WTC11 (cell line): ENCODE measurements around the gene TMEM72.

ENCODE experiments used
- FOXJ3 ChIP-seq: sonication (generic); formaldehyde crosslinking; IDR thresholded peaks from 2 replicates; pipeline ENCODE4 v1.9.0; 2021; ENCODE audit warnings: missing genetic modification reagents, mild to moderate bottlenecking, borderline replicate concordance
- FOXP4 ChIP-seq: sonication (generic); formaldehyde crosslinking; IDR thresholded peaks from 2 replicates; pipeline ENCODE4 v1.8.0; 2022; ENCODE audit warnings: mild to moderate bottlenecking, missing genetic modification reagents
- IRF2 ChIP-seq: sonication (generic); formaldehyde crosslinking; IDR thresholded peaks from 2 replicates; pipeline ENCODE4 v1.8.0; 2022; ENCODE audit warnings: low read depth, missing genetic modification reagents, borderline replicate concordance
- JUN ChIP-seq: sonication (generic); formaldehyde crosslinking; IDR thresholded peaks from 2 replicates; pipeline ENCODE4 v1.8.0; 2023; ENCODE audit warnings: mild to moderate bottlenecking, missing genetic modification reagents
- MAX ChIP-seq: sonication (generic); formaldehyde crosslinking; IDR thresholded peaks from 2 replicates; pipeline ENCODE4 v1.8.0; 2022; ENCODE audit warnings: mild to moderate bottlenecking, missing genetic modification reagents
- NFYB ChIP-seq: sonication (generic); formaldehyde crosslinking; conservative IDR thresholded peaks from 2 replicates; pipeline ENCODE4 v1.8.0; 2022; ENCODE audit warnings: low read depth, missing genetic modification reagents
- OVOL2 ChIP-seq: fragments of 250-450 bp; sonication (Bioruptor Pico); IDR thresholded peaks from 2 replicates; pipeline ENCODE4 v1.9.0; 2021; ENCODE audit warnings: mild to moderate bottlenecking, borderline replicate concordance
- ZNF263 ChIP-seq: sonication (generic); formaldehyde crosslinking; IDR thresholded peaks from 2 replicates; pipeline ENCODE4 v1.8.1; 2022; ENCODE audit warnings: low read depth, mild to moderate bottlenecking, moderate library complexity, missing genetic modification reagents
- TF ChIP-seq, protein P1 (sequence below): sonication (generic); formaldehyde crosslinking; IDR thresholded peaks from 2 replicates; pipeline ENCODE4 v1.8.1; 2023; ENCODE audit warnings: mild to moderate bottlenecking, moderate library complexity, missing genetic modification reagents
- TF ChIP-seq, protein P2 (sequence below): fragments of 200-600 bp; IDR thresholded peaks from 2 replicates; pipeline ENCODE4 v1.8.0; 2022; ENCODE audit warnings: antibody characterized with exemption
- TF ChIP-seq, protein P3 (sequence below): sonication (generic); formaldehyde crosslinking; conservative IDR thresholded peaks from 2 replicates; pipeline ENCODE4 v1.8.1; 2022; ENCODE audit warnings: mild to moderate bottlenecking, missing genetic modification reagents
- TF ChIP-seq, protein P4 (sequence below): sonication (generic); formaldehyde crosslinking; conservative IDR thresholded peaks from 2 replicates; pipeline ENCODE4 v1.8.1; 2023; ENCODE audit warnings: mild to moderate bottlenecking, low read depth, missing genetic modification reagents, moderate library complexity
- TF ChIP-seq, protein P5 (sequence below): sonication (generic); formaldehyde crosslinking; IDR thresholded peaks from 2 replicates; pipeline ENCODE4 v1.8.1; 2022; ENCODE audit warnings: low read depth, missing genetic modification reagents, borderline replicate concordance
- TF ChIP-seq, protein P6 (sequence below): sonication (generic); formaldehyde crosslinking; IDR thresholded peaks from 2 replicates; pipeline ENCODE4 v1.8.0; 2023; ENCODE audit warnings: mild to moderate bottlenecking, missing genetic modification reagents

DNA sequence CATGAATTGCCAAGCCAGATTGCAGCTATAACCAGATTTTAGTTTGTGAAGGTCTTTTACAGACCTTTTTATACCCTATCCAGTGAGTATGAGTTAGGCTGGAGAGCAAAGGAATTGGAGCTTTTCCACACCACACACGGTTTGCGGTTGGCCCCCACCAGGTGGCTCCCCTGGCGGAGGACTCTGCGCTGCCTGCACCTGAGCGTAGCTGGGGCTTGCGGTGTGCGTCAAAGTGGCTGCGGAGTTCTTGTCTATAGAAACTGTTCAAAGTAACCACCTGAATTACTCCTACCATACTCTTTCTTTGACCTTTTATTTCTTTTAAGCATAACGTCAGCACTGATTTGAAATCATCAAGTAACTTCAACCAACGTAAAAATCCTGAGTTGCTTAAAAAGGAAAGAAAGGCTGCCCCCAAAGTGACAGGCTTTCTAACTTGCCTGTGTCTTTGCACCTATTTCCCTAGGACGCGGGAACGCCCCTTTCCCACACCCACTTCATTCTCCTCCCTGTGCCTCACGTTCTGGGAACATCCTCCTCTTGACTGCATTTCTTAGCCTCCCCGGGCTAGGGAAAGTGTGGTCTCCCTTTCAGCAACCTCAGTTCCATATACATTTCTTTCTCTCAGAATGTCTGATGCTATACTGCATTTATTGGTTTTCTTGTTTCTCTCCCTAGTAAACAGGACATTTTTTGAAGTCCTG is 47.6 kb upstream of the TMEM72 start:
- TF ChIP-seq, protein P1, sequence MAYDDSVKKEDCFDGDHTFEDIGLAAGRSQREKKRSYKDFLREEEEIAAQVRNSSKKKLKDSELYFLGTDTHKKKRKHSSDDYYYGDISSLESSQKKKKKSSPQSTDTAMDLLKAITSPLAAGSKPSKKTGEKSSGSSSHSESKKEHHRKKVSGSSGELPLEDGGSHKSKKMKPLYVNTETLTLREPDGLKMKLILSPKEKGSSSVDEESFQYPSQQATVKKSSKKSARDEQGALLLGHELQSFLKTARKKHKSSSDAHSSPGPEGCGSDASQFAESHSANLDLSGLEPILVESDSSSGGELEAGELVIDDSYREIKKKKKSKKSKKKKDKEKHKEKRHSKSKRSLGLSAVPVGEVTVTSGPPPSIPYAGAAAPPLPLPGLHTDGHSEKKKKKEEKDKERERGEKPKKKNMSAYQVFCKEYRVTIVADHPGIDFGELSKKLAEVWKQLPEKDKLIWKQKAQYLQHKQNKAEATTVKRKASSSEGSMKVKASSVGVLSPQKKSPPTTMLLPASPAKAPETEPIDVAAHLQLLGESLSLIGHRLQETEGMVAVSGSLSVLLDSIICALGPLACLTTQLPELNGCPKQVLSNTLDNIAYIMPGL (CRISPR knock-in tag), result no peak
- TF ChIP-seq FOXJ3 (no peak), NFYB (CRISPR knock-in tag) (no peak), OVOL2 (CRISPR knock-in tag) (no peak), ZNF263 (CRISPR knock-in tag) (no peak), IRF2 (no peak), FOXP4 (CRISPR knock-in tag) (no peak), JUN (CRISPR knock-in tag) (no peak), MAX (no peak)
- TF ChIP-seq, protein P2, sequence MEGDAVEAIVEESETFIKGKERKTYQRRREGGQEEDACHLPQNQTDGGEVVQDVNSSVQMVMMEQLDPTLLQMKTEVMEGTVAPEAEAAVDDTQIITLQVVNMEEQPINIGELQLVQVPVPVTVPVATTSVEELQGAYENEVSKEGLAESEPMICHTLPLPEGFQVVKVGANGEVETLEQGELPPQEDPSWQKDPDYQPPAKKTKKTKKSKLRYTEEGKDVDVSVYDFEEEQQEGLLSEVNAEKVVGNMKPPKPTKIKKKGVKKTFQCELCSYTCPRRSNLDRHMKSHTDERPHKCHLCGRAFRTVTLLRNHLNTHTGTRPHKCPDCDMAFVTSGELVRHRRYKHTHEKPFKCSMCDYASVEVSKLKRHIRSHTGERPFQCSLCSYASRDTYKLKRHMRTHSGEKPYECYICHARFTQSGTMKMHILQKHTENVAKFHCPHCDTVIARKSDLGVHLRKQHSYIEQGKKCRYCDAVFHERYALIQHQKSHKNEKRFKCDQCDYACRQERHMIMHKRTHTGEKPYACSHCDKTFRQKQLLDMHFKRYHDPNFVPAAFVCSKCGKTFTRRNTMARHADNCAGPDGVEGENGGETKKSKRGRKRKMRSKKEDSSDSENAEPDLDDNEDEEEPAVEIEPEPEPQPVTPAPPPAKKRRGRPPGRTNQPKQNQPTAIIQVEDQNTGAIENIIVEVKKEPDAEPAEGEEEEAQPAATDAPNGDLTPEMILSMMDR, result no peak
- TF ChIP-seq, protein P3, sequence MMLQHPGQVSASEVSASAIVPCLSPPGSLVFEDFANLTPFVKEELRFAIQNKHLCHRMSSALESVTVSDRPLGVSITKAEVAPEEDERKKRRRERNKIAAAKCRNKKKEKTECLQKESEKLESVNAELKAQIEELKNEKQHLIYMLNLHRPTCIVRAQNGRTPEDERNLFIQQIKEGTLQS (CRISPR knock-in tag), result no peak
- TF ChIP-seq, protein P4, sequence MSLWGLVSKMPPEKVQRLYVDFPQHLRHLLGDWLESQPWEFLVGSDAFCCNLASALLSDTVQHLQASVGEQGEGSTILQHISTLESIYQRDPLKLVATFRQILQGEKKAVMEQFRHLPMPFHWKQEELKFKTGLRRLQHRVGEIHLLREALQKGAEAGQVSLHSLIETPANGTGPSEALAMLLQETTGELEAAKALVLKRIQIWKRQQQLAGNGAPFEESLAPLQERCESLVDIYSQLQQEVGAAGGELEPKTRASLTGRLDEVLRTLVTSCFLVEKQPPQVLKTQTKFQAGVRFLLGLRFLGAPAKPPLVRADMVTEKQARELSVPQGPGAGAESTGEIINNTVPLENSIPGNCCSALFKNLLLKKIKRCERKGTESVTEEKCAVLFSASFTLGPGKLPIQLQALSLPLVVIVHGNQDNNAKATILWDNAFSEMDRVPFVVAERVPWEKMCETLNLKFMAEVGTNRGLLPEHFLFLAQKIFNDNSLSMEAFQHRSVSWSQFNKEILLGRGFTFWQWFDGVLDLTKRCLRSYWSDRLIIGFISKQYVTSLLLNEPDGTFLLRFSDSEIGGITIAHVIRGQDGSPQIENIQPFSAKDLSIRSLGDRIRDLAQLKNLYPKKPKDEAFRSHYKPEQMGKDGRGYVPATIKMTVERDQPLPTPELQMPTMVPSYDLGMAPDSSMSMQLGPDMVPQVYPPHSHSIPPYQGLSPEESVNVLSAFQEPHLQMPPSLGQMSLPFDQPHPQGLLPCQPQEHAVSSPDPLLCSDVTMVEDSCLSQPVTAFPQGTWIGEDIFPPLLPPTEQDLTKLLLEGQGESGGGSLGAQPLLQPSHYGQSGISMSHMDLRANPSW, result no peak
- TF ChIP-seq, protein P5, sequence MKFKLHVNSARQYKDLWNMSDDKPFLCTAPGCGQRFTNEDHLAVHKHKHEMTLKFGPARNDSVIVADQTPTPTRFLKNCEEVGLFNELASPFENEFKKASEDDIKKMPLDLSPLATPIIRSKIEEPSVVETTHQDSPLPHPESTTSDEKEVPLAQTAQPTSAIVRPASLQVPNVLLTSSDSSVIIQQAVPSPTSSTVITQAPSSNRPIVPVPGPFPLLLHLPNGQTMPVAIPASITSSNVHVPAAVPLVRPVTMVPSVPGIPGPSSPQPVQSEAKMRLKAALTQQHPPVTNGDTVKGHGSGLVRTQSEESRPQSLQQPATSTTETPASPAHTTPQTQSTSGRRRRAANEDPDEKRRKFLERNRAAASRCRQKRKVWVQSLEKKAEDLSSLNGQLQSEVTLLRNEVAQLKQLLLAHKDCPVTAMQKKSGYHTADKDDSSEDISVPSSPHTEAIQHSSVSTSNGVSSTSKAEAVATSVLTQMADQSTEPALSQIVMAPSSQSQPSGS (CRISPR knock-in tag), result no peak
- TF ChIP-seq, protein P6, sequence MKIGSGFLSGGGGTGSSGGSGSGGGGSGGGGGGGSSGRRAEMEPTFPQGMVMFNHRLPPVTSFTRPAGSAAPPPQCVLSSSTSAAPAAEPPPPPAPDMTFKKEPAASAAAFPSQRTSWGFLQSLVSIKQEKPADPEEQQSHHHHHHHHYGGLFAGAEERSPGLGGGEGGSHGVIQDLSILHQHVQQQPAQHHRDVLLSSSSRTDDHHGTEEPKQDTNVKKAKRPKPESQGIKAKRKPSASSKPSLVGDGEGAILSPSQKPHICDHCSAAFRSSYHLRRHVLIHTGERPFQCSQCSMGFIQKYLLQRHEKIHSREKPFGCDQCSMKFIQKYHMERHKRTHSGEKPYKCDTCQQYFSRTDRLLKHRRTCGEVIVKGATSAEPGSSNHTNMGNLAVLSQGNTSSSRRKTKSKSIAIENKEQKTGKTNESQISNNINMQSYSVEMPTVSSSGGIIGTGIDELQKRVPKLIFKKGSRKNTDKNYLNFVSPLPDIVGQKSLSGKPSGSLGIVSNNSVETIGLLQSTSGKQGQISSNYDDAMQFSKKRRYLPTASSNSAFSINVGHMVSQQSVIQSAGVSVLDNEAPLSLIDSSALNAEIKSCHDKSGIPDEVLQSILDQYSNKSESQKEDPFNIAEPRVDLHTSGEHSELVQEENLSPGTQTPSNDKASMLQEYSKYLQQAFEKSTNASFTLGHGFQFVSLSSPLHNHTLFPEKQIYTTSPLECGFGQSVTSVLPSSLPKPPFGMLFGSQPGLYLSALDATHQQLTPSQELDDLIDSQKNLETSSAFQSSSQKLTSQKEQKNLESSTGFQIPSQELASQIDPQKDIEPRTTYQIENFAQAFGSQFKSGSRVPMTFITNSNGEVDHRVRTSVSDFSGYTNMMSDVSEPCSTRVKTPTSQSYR (CRISPR knock-in tag), result no peak
